Astrocyte of the spinal cord (primary cell): ENCODE results near the gene FAM107A.

Source experiments
- DNase-seq: peaks from one replicate; pipeline ENCODE4 v3.0.0; 2011; ENCODE audit warnings: low read depth, low spot score
- H3K4me3 ChIP-seq: 2 replicates; pipeline ENCODE4 v1.5.1; 2011; ENCODE audit warnings: low read depth, mild to moderate bottlenecking, low read length, moderate library complexity
- in situ Hi-C: cut with HindIII; loops from 2 replicates; pipeline ENCODE4 v1.10.0; 2017; ENCODE audit warnings: low sequenced_read_pairs
- TF ChIP-seq, protein P1 (sequence below): IDR thresholded peaks from 2 replicates; pipeline ENCODE4 v1.5.1; 2012; ENCODE audit warnings: low read depth, mild to moderate bottlenecking, low read length, inconsistent platforms

Gene FAM107A

GRCh38 chr3:58570851-58571250 is 6.3 kb downstream of the FAM107A start:
- in situ Hi-C loops, result no loop called here
- TF ChIP-seq, protein P1, sequence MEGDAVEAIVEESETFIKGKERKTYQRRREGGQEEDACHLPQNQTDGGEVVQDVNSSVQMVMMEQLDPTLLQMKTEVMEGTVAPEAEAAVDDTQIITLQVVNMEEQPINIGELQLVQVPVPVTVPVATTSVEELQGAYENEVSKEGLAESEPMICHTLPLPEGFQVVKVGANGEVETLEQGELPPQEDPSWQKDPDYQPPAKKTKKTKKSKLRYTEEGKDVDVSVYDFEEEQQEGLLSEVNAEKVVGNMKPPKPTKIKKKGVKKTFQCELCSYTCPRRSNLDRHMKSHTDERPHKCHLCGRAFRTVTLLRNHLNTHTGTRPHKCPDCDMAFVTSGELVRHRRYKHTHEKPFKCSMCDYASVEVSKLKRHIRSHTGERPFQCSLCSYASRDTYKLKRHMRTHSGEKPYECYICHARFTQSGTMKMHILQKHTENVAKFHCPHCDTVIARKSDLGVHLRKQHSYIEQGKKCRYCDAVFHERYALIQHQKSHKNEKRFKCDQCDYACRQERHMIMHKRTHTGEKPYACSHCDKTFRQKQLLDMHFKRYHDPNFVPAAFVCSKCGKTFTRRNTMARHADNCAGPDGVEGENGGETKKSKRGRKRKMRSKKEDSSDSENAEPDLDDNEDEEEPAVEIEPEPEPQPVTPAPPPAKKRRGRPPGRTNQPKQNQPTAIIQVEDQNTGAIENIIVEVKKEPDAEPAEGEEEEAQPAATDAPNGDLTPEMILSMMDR, result no peak
- no peak for DNase-seq
- H3K4me3 ChIP-seq, result no peak overlapping the region

DNA sequence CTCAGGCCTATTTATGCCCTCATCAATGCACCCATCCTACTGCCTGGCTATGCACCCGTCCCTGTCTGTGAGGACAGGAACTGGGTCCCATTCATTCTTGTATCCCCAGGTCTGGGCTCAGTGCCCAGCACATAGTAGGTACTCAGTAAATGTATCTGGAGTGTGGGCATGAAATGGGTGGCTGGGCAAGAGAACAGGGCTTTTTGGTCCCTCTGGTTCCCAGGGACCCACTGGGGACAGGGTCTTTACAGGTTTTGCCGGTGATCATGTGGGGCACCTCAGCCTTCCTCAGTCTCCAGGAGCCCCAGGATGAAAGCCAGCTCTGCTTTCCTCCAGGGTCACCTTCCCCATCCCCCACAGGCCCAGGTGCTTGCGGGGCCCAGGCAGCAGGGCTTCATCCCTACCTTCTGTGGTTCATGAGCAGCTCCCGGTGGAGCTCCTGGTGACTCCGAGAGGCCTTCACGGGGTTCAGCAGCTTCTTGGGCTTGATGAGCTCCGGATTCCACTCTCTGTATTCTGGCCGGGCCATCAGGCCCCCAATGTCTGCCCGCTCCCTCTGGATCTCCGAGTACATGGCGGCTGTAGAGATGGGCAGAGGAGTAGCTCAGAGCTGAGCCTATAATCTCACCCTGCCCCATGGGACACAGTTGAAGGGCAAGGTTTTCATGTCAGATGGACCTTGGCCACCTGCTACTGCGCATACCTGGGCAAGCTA is 7.7 kb downstream of the FAM107A start:
- in situ Hi-C loops, result no loop called here
- no peak overlapping the region for H3K4me3 ChIP-seq
- DNase-seq, result no peak
- TF ChIP-seq, protein P1, result no peak

GRCh38 chr3:58568572-58569286 is 8.5 kb downstream of the FAM107A start:
- H3K4me3 ChIP-seq, result no peak overlapping the region
- TF ChIP-seq, protein P1, result peak; percentile 91
- in situ Hi-C loops, result no loop called here
- peak; percentile 72 for DNase-seq

- DNase-seq, result no peak
- in situ Hi-C loops, result no loop called here
These were observed 10.0 kb downstream of the FAM107A start for GRCh38 chr3:58567251-58567515.

DNA sequence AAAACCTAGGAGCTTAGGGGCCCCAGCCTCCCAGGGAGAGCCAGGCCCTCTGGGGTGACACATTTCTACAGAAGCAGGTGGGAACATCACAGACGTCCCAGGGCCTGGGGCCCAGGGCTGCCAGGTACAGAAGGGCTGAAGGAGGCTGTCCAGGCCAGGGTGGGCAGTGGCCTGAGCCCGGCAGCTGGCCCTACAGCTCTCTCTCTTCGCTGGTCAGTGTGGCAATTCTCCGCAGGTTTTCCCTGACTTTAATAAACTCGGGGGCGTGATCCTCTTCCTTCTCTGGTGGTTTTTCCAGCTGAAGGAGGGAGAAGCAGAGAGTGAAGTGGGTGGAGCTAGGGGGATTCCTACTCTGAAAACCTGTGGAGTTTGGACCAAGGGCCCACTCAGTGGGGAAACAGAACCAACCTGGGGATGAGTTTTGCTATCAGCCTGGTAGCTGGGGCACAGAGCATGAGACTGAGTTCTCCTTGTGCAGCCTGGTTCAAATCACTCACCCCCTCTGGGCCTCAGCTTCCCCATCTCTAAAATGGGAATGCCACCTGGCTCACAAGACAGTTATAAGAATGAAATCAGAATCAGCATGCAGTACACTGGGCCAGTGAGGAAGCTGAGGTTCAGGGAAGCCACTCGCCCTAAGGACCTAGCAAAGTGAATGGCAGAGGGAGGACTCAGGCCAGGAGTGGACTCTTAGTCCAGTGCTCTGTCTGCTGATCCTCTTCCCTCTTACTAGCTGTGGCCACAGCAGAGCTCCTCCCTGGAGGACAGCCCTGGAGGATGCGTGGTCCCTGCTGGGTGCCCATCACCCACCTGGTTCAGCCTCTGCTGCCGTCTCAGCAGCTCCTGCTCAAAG is 10.6 kb downstream of the FAM107A start:
- TF ChIP-seq, protein P1, result no peak
- no peak overlapping the region for H3K4me3 ChIP-seq
- in situ Hi-C loops, result no loop called here
- DNase-seq, result no peak

More at GRCh38 chr3:58567251-58567515, 10.0 kb downstream of the FAM107A start:
- H3K4me3 ChIP-seq, result no peak overlapping the region
- TF ChIP-seq, protein P1, result no peak

- in situ Hi-C loops, result no loop called here
- DNase-seq, result no peak
- no peak overlapping the region for H3K4me3 ChIP-seq
- TF ChIP-seq, protein P1, result no peak
These were observed 11.4 kb downstream of the FAM107A start for GRCh38 chr3:58565621-58566397.
